Measurements from ENCODE around the gene XPO6.

The XPO6 gene

GRCh38 chr16:28107232-28107631 is 104.5 kb downstream of the XPO6 start:
- H3K36me3 Mint-ChIP-seq = peaks cover 15% of the 10 kb centered on the region
- no peak overlapping the region for H3K4me3 Mint-ChIP-seq
- no peak overlapping the region for H3K27ac Mint-ChIP-seq
- no peaks in the 10 kb centered on the region for H3K27me3 Mint-ChIP-seq
- peaks cover 17% of the 10 kb centered on the region for H3K4me1 Mint-ChIP-seq (ENCODE audit: low read depth)
- H3K9me3 Mint-ChIP-seq (ENCODE audit: low read depth) = no peaks in the 10 kb centered on the region

- no peak overlapping the region for H3K4me3 Mint-ChIP-seq
- H3K4me1 Mint-ChIP-seq (ENCODE audit: low read depth) = peaks cover 17% of the 10 kb centered on the region
- no peaks in the 10 kb centered on the region for H3K27me3 Mint-ChIP-seq
- H3K9me3 Mint-ChIP-seq (ENCODE audit: low read depth) = no peaks in the 10 kb centered on the region
- peaks cover 15% of the 10 kb centered on the region for H3K36me3 Mint-ChIP-seq
- H3K27ac Mint-ChIP-seq = peak overlapping the region; percentile 41
These were observed 105.1 kb downstream of the XPO6 start for GRCh38 chr16:28106467-28107215.

DNA sequence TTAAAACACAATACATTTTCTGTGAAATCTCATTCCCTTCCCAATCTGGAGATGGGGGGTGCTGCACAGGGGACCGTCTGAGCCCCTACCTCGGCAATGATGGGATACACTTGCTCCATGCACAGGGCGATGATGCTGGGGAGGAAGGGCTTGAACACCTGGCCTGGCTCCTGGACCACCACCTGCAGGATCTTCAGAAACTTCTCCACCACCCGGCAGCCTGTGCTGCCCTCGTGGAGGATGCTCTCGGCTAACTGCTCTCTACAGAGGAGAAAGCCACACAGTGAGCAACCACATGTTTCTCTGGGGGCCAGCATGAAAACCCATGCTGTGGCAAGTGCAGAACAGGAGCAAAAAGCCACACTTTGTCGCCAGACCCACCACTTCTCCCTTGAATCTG is 105.8 kb downstream of the XPO6 start:
- Mint-ChIP-seq H3K36me3 (peaks cover 15% of the 10 kb centered on the region), H3K27ac (no peak overlapping the region), H3K4me3 (no peak overlapping the region), H3K4me1 (ENCODE audit: low read depth) (peaks cover 15% of the 10 kb centered on the region), H3K9me3 (ENCODE audit: low read depth) (no peaks in the 10 kb centered on the region), H3K27me3 (no peaks in the 10 kb centered on the region)

GRCh38 chr16:28105297-28105696 is 106.5 kb downstream of the XPO6 start:
- peak overlapping the region; percentile 1 for H3K27ac Mint-ChIP-seq
- H3K4me1 Mint-ChIP-seq (ENCODE audit: low read depth) = peaks cover 10% of the 10 kb centered on the region
- H3K4me3 Mint-ChIP-seq = no peak overlapping the region

GRCh38 chr16:28104404-28104803 is 107.4 kb downstream of the XPO6 start:
- Mint-ChIP-seq H3K27me3 (no peaks in the 10 kb centered on the region), H3K4me3 (no peak overlapping the region), H3K4me1 (ENCODE audit: low read depth) (peaks cover 2% of the 10 kb centered on the region), H3K36me3 (peaks cover 8% of the 10 kb centered on the region), H3K9me3 (ENCODE audit: low read depth) (no peaks in the 10 kb centered on the region), H3K27ac (no peak overlapping the region)

More at GRCh38 chr16:28105297-28105696, 106.5 kb downstream of the XPO6 start:
- Mint-ChIP-seq H3K36me3 (peaks cover 10% of the 10 kb centered on the region), H3K27me3 (no peaks in the 10 kb centered on the region), H3K9me3 (ENCODE audit: low read depth) (no peaks in the 10 kb centered on the region)

GRCh38 chr16:28103516-28104170 is 108.1 kb downstream of the XPO6 start:
- Mint-ChIP-seq H3K36me3 (peaks cover 6% of the 10 kb centered on the region), H3K27me3 (no peaks in the 10 kb centered on the region), H3K4me1 (ENCODE audit: low read depth) (no peaks in the 10 kb centered on the region), H3K27ac (no peak overlapping the region), H3K9me3 (ENCODE audit: low read depth) (no peaks in the 10 kb centered on the region), H3K4me3 (no peak overlapping the region)

DNA sequence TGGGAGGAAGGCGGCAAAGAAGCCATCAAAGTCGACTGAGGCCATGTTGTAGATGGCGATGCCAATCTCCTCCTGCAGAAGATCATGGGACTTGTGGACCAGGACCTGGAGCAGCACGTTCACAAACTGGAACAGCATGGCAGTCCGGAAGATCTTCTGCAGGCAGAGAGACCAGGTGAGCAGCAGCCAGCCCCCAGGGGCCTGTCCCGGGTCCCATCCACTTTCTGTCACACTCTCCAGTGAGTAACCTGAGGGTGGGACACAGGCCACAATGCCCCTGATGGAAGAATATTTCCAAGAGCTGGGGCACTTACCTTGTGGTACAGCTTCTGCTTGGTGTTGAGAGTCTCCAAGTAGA is 110.3 kb downstream of the XPO6 start:
- Mint-ChIP-seq H3K4me1 (ENCODE audit: low read depth) (no peaks in the 10 kb centered on the region), H3K27me3 (no peaks in the 10 kb centered on the region), H3K27ac (no peak overlapping the region), H3K36me3 (peaks cover 6% of the 10 kb centered on the region), H3K9me3 (ENCODE audit: low read depth) (no peaks in the 10 kb centered on the region), H3K4me3 (no peak overlapping the region)

DNA sequence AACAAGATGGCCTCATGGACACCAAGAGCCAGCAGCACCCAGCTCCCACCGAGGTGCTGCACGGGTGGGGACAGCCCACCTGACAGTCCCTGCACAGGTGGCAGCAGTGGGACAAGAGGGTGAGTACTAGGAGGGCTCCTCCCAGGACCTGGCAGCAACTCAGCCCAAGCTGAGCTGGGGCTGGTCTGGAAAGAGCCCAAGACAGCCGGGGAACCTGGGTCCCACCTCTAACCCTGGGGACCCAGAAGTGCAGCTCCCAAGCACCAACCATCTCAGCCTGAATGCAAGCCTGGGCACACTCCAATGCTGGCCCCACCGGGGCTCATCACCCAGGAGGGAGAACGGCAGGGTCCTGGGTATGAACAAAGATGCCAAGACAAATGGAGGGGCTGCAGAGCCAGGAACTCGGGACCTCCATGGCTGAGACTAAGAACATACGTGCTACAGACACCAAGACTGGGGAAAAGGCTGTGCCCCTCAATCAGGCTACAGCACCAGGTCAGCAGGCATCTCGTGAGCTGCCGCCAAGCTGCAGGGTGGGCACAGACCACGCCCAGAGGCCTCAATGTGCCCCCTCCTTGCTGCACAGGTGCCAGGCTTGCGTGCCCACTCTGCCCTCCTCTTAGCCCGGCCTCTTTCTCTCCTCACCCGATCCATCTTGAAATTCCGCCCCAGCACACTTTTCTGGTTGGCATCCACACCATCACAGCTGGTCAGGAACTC is 110.8 kb downstream of the XPO6 start:
- no peak overlapping the region for H3K27ac Mint-ChIP-seq
- H3K36me3 Mint-ChIP-seq = peaks cover 6% of the 10 kb centered on the region
- no peaks in the 10 kb centered on the region for H3K27me3 Mint-ChIP-seq
- H3K4me3 Mint-ChIP-seq = no peak overlapping the region
- H3K9me3 Mint-ChIP-seq (ENCODE audit: low read depth) = no peaks in the 10 kb centered on the region
- no peaks in the 10 kb centered on the region for H3K4me1 Mint-ChIP-seq (ENCODE audit: low read depth)

DNA sequence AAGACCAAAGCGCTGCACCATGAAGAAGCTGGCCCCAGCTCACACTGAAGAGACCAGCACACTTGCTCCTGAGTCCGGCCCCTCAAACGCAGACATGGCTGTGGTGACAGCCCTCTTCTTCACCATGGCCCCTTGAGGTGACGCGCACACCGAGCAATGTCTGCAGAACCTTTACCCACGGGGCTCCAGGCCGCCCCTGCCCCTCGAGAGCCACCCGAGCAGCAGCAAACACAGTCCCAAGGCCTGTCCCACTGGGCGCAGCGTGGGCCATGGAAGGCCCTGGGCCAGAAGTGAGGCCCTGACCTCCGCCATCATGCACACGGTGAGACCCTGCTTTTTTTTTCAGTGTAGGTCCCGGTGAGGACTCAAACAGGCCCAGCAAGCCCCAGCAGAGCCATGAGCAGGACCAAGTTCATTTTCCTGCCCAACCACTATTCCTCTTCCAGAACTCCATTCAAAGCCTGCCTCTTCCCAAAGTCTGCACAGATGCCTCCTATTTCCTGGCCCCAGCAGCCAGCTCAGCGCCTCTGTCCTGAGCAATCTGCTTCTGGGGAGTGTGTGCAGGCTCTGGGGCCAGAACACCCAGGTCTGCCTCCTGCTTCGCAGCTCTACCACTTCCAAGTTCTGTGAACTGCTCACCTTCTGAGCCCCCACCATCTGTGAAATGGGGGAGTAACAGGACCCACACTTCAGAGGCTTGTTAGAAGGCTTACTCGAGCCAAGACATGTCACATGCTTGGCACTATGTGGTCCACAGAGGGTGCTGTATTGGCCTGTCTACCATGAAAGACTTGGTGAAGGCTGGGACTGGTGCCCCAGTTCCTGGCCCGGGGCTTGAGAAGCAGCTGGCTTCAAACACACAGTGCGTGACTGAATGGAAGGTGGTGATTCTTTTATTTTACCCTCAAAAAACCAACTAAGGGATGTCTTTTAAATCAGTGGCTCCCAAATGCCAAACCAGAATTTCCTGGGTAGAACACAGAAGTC is 112.5 kb downstream of the XPO6 start:
- Mint-ChIP-seq H3K4me1 (ENCODE audit: low read depth) (no peaks in the 10 kb centered on the region), H3K27ac (peak overlapping the region; percentile 16), H3K9me3 (ENCODE audit: low read depth) (no peaks in the 10 kb centered on the region)

DNA sequence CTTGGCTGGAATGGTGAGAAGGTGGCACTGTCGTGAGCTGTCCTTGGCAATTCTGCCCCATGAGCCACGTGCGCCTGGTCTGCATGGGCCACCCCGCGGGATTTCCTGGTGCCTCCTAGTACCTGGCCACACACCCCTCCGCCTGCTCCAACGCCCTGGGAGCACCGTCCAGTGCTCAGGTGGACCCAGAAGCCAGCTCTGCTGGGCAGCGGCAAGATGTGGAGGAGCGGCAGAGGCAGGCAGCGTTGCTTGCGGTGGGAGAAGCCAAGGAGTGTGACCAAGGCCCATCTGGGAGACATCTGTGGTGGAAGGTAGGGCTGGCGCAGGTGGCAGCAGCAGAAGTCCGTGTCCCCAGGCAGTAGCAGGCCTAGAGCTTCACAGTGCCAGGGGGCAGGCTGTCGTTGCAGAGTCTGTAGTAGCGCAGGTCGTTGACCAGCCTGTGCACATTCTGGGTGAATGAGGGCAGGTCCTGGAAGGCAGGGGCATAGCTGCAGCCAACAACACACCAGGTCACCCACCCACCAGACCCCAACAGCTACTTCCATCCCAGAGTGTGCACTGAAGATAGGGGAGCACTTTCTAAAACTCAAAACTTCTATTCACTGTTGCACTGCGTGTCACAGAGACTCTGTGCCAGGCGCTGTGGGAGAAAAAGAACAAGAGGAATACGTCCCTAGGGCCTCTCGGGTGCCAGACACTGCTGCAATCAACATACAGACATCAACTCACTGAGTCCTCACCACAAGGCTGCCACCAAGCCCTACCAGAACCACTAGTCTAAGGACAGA is 113.4 kb downstream of the XPO6 start:
- Mint-ChIP-seq H3K4me3 (no peak overlapping the region), H3K4me1 (ENCODE audit: low read depth) (no peaks in the 10 kb centered on the region), H3K9me3 (ENCODE audit: low read depth) (no peaks in the 10 kb centered on the region), H3K36me3 (peaks cover 4% of the 10 kb centered on the region), H3K27me3 (no peaks in the 10 kb centered on the region), H3K27ac (no peak overlapping the region)

More for the DNA sequence above, 112.5 kb downstream of the XPO6 start:
- no peak overlapping the region for H3K4me3 Mint-ChIP-seq
- peaks cover 4% of the 10 kb centered on the region for H3K36me3 Mint-ChIP-seq
- H3K27me3 Mint-ChIP-seq = no peaks in the 10 kb centered on the region

GRCh38 chr16:28096983-28097899 is 114.5 kb downstream of the XPO6 start:
- Mint-ChIP-seq H3K4me1 (ENCODE audit: low read depth) (no peaks in the 10 kb centered on the region), H3K36me3 (peaks cover 2% of the 10 kb centered on the region), H3K9me3 (ENCODE audit: low read depth) (no peaks in the 10 kb centered on the region), H3K4me3 (no peak overlapping the region), H3K27me3 (no peaks in the 10 kb centered on the region), H3K27ac (no peak overlapping the region)

- no peaks in the 10 kb centered on the region for H3K9me3 Mint-ChIP-seq (ENCODE audit: low read depth)
- no peaks in the 10 kb centered on the region for H3K27me3 Mint-ChIP-seq
- H3K36me3 Mint-ChIP-seq = no peaks in the 10 kb centered on the region
- no peak overlapping the region for H3K27ac Mint-ChIP-seq
- H3K4me1 Mint-ChIP-seq (ENCODE audit: low read depth) = peaks cover 3% of the 10 kb centered on the region
- no peak overlapping the region for H3K4me3 Mint-ChIP-seq
These were observed 118.4 kb downstream of the XPO6 start for GRCh38 chr16:28093385-28093725.

GRCh38 chr16:28092721-28093384 is 118.9 kb downstream of the XPO6 start:
- Mint-ChIP-seq H3K4me1 (ENCODE audit: low read depth) (peaks cover 3% of the 10 kb centered on the region), H3K36me3 (no peaks in the 10 kb centered on the region), H3K27me3 (no peaks in the 10 kb centered on the region), H3K9me3 (ENCODE audit: low read depth) (no peaks in the 10 kb centered on the region), H3K4me3 (no peak overlapping the region), H3K27ac (peak overlapping the region; percentile 41)
